ENCODE data around the gene FAM135A. TPM values are rescaled to one million over a fixed set of nuclear protein-coding genes. Genes with fewer than 3 reads are reported as not detected.
"Not testable (repeated sequence)": the region's sequence is repeated elsewhere in the genome, so short reads cannot be mapped to it uniquely, and the experiment has no call there.

FAM135A gene
- total RNA-seq, 1 experiment from 2014 or later: 11.2 TPM

- peak; percentile 13 for DNase-seq (ENCODE audit: low spot score)
- H3K27me3 ChIP-seq (replicated peaks; ENCODE audit: insufficient read depth, low read depth, low read length, poor library complexity): no peaks in the 10 kb centered on the region
- intact Hi-C loops (cut with micrococcal nuclease; ENCODE audit: unreplicated experiment): no loop called here
- POLR2A ChIA-PET (ENCODE audit: low non-redundant PET): no interaction called here
- H3K27ac ChIP-seq (ENCODE audit: low read depth, low read length, poor library complexity, severe bottlenecking): no peak overlapping the region
- CTCF ChIA-PET: no interaction called here
- peaks cover 5% of the 10 kb centered on the region for H3K4me1 ChIP-seq (ENCODE audit: insufficient read depth, low read length, poor library complexity, severe bottlenecking)
- no peaks in the 10 kb centered on the region for H3K36me3 ChIP-seq (ENCODE audit: insufficient read depth, low read length, poor library complexity, severe bottlenecking)
- no peak for TF ChIP-seq EZH2 (IDR thresholded peaks at IDR 0.05; ENCODE audit: borderline replicate concordance, low read depth, low read length, poor library complexity, severe bottlenecking)
- TF ChIP-seq CTCF (conservative IDR thresholded peaks at IDR 0.05; ENCODE audit: low read depth, low read length): no peak
- H3K9me3 ChIP-seq (ENCODE audit: low read depth, low read length, poor library complexity, severe bottlenecking): no peaks in the 10 kb centered on the region
- no TSS peak for BruUV-seq (replicated peaks)
- H3K4me3 ChIP-seq (ENCODE audit: low read depth, low read length, poor library complexity, severe bottlenecking): no peak overlapping the region
These were observed 81.5 kb downstream of the FAM135A start for GRCh38 chr6:70494833-70495232.

GRCh38 chr6:70495790-70496189 is 82.5 kb downstream of the FAM135A start:
- BruUV-seq (replicated peaks); CTCF ChIA-PET; POLR2A ChIA-PET (ENCODE audit: low non-redundant PET); intact Hi-C loops (cut with micrococcal nuclease; ENCODE audit: unreplicated experiment); H3K4me3 ChIP-seq (ENCODE audit: low read depth, low read length, poor library complexity, severe bottlenecking); H3K4me1 ChIP-seq (ENCODE audit: insufficient read depth, low read length, poor library complexity, severe bottlenecking); H3K9me3 ChIP-seq (ENCODE audit: low read depth, low read length, poor library complexity, severe bottlenecking); H3K27me3 ChIP-seq (replicated peaks; ENCODE audit: insufficient read depth, low read depth, low read length, poor library complexity); H3K36me3 ChIP-seq (ENCODE audit: insufficient read depth, low read length, poor library complexity, severe bottlenecking); DNase-seq (ENCODE audit: low spot score); H3K27ac ChIP-seq (ENCODE audit: low read depth, low read length, poor library complexity, severe bottlenecking): not testable (repeated sequence)

GRCh38 chr6:70502484-70502883 is 89.2 kb downstream of the FAM135A start:
- POLR2A ChIA-PET (ENCODE audit: low non-redundant PET): no interaction called here
- Histone ChIP-seq H3K4me3 (ENCODE audit: low read depth, low read length, poor library complexity, severe bottlenecking) (no peak overlapping the region), H3K27me3 (replicated peaks; ENCODE audit: insufficient read depth, low read depth, low read length, poor library complexity) (no peaks in the 10 kb centered on the region), H3K36me3 (ENCODE audit: insufficient read depth, low read length, poor library complexity, severe bottlenecking) (no peaks in the 10 kb centered on the region), H3K9me3 (ENCODE audit: low read depth, low read length, poor library complexity, severe bottlenecking) (peaks cover 4% of the 10 kb centered on the region), H3K4me1 (ENCODE audit: insufficient read depth, low read length, poor library complexity, severe bottlenecking) (no peaks in the 10 kb centered on the region), H3K27ac (ENCODE audit: low read depth, low read length, poor library complexity, severe bottlenecking) (no peak overlapping the region)
- BruUV-seq (replicated peaks): no TSS peak
- intact Hi-C loops (cut with micrococcal nuclease; ENCODE audit: unreplicated experiment): no loop called here
- TF ChIP-seq CTCF (conservative IDR thresholded peaks at IDR 0.05; ENCODE audit: low read depth, low read length): no peak
- no peak for TF ChIP-seq EZH2 (IDR thresholded peaks at IDR 0.05; ENCODE audit: borderline replicate concordance, low read depth, low read length, poor library complexity, severe bottlenecking)
- CTCF ChIA-PET: no interaction called here
- no peak for DNase-seq (ENCODE audit: low spot score)

GRCh38 chr6:70503813-70504465 is 90.6 kb downstream of the FAM135A start:
- H3K27me3 ChIP-seq (replicated peaks; ENCODE audit: insufficient read depth, low read depth, low read length, poor library complexity): no peaks in the 10 kb centered on the region
- BruUV-seq (replicated peaks): no TSS peak
- TF ChIP-seq EZH2 (IDR thresholded peaks at IDR 0.05; ENCODE audit: borderline replicate concordance, low read depth, low read length, poor library complexity, severe bottlenecking): no peak
- no peak for TF ChIP-seq CTCF (conservative IDR thresholded peaks at IDR 0.05; ENCODE audit: low read depth, low read length)
- H3K36me3 ChIP-seq (ENCODE audit: insufficient read depth, low read length, poor library complexity, severe bottlenecking): no peaks in the 10 kb centered on the region
- no peak for DNase-seq (ENCODE audit: low spot score)
- H3K4me1 ChIP-seq (ENCODE audit: insufficient read depth, low read length, poor library complexity, severe bottlenecking): no peaks in the 10 kb centered on the region
- CTCF ChIA-PET: no interaction called here
- no peak overlapping the region for H3K4me3 ChIP-seq (ENCODE audit: low read depth, low read length, poor library complexity, severe bottlenecking)
- POLR2A ChIA-PET (ENCODE audit: low non-redundant PET): no interaction called here
- H3K27ac ChIP-seq (ENCODE audit: low read depth, low read length, poor library complexity, severe bottlenecking): no peak overlapping the region
- intact Hi-C loops (cut with micrococcal nuclease; ENCODE audit: unreplicated experiment): no loop called here
- H3K9me3 ChIP-seq (ENCODE audit: low read depth, low read length, poor library complexity, severe bottlenecking): peaks cover 4% of the 10 kb centered on the region
